HG03066 (cell line): ENCODE results near the gene TRABD2A.
"Not testable (repeated sequence)": the region's sequence is repeated elsewhere in the genome, so short reads cannot be mapped to it uniquely, and the experiment has no call there.

Experiments
- ATAC-seq: cut with Tn5 transposase; IDR thresholded peaks from one replicate; pipeline ENCODE4 v1.9.1; 2021; ENCODE audit warnings: low read depth; ENCODE audit not compliant: unreplicated experiment

Gene TRABD2A

GRCh38 chr2:84880645-84881521 lies at the start of gene TRABD2A:
Gene TRABD2A, minus strand, starts transcription at chr2:84881084. Its CDS starts 45 bp downstream, at chr2:84881039.
- ATAC-seq, result no peak

GRCh38 chr2:84927275-84927627 lies 46.4 kb upstream of the TRABD2A start:
- no peak for ATAC-seq

GRCh38 chr2:84925724-84926376 lies 45.0 kb upstream of the TRABD2A start:
- ATAC-seq, result peak; percentile 75

GRCh38 chr2:84925336-84925723 lies 44.4 kb upstream of the TRABD2A start:
- no peak for ATAC-seq

GRCh38 chr2:84924173-84925106 lies 43.6 kb upstream of the TRABD2A start:
- no peak for ATAC-seq

- no peak for ATAC-seq
Observed at GRCh38 chr2:84923009-84923408, 42.1 kb upstream of the TRABD2A start.

- peak; percentile 44 for ATAC-seq
Observed at GRCh38 chr2:84919885-84920580, 39.1 kb upstream of the TRABD2A start.

- ATAC-seq, result no peak
Observed at GRCh38 chr2:84918430-84918829, 37.5 kb upstream of the TRABD2A start.

- not testable (repeated sequence) for ATAC-seq
Observed at GRCh38 chr2:84917821-84918220, 36.9 kb upstream of the TRABD2A start.

- not testable (repeated sequence) for ATAC-seq
Observed at GRCh38 chr2:84915675-84916074, 34.8 kb upstream of the TRABD2A start.

GRCh38 chr2:84914334-84914733 lies 33.5 kb upstream of the TRABD2A start:
- no peak for ATAC-seq

GRCh38 chr2:84912984-84913383 lies 32.1 kb upstream of the TRABD2A start:
- no peak for ATAC-seq

- ATAC-seq, result no peak
Observed at GRCh38 chr2:84911135-84911678, 30.3 kb upstream of the TRABD2A start.

GRCh38 chr2:84908948-84909713 lies 28.2 kb upstream of the TRABD2A start:
- no peak for ATAC-seq

- peak; percentile 35 for ATAC-seq
Observed at GRCh38 chr2:84906900-84907714, 26.2 kb upstream of the TRABD2A start.

GRCh38 chr2:84906108-84906899 lies 25.4 kb upstream of the TRABD2A start:
- ATAC-seq, result peak; percentile 39
